Amygdala (tissue), 56 donors: ENCODE measurements around the gene PRKCE.

Source experiments
- DNase-seq, 56 donors: peaks; one replicate each; lab custom pipeline; 2025; lab: John Stamatoyannopoulos, UW

Gene PRKCE

DNA sequence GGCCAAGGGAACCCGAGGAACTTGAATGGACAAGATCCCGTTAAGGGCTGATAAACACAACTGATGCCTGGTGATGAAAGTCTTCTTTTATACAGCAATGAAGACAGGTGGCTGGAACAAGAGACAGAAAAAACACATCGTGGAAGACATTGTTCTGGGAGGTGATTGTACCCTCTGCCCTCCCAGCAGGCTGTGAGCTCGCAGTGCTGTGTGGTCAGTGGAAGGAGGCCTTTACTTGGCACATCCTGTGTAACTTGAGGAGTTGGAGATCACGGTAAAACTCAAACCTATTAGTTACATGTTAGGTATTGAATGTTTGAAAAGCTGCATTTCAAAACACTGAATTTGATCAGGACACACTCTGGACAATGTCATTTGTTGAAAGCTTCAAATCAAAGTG is 395.8 kb downstream of the PRKCE start:
- no peak for DNase-seq

DNA sequence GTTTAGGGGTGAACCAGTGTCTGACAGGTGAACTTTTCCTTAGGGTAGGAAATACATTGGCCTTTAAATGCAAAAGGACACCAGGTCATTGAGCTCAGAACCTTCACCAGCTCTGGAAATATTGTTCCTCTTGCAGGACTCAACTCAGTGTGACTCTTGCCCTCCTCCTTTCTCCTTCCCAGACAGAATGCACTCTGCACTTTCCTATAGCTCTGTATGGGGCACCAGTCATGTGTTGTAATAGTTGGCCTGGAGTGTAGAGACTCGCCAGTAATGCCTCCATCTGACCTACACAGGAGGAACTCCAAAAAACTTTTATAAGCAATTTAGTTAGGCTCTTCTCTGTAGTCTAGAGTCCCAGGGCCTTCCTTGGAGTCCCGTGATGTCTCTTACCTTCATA is 397.2 kb downstream of the PRKCE start:
- DNase-seq = no peak

DNA sequence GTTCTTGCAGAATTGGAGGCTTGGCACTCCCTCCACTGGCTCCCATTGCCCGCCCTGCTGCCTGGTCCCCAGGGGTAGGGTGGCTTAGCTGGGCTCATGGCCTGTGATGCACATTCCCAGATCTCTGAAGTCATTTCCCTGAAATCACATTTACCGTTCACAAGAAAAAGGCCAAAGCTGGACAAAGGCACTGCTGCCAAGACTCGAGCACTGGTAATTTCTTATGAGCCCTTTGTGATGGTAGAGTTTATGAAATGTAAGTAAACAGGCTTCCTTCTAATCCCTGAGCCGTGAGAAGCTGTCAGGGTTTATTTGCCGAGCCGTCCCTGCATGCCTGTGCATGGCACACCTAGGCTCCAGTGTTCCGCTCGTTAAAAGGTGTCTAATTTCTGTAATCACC is 398.6 kb downstream of the PRKCE start:
- DNase-seq = no peak

DNA sequence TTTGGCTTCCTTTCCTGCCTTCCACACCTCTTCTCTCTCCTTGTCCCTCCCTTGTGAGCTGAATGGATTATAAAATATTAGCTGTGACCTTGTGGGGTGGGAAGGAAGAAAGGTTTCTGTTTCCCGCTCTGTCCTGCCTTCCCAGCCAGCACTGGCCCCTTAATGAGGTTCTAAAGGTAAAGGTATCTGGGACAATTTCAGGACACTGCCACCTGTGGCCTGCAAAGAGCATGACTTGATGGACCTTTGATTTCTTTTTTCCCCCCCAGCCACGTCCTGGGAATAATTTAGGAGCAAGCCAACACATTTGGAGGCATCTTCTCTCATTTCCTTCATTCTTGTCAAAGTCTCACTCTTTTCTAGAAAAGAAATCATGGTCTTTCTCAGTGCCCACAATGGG is 399.0 kb downstream of the PRKCE start:
- DNase-seq = no peak

DNA sequence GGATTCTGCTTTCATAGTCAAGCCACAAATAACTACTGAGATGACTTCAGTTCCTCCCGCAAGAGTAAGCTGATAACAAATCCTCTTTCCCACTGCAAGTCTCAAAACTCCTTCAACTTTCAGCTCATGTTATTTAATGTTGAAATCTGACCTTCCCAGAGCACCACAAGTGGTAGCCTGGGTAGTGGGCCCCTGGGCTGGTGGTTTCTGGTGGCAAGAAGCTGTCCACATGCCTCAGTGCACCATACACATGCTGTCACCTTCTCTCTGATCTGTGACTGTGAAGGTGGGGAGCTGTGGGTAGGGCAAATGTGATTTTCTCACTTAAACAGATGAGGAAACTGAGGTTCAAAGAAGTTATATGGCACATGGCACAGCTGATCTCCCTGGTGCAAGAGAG is 399.6 kb downstream of the PRKCE start:
- no peak for DNase-seq

DNA sequence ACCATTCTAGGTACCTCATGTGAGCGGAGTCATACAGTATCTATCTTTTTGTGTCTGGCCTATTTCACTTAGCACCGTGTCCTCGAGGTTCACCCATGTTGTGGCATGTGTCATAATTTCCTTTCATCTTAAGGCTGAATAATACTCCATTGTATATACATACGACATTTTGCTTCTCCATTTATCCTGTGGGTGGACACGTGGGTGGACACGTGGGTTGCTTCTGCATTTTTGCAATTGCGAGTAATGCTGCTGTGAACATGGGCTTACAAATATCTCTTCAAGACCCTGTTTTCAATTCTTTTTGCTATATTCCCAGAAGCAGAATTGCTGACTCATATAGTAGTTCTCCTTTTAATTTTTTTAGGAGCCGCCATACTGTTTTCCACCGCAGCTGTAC is 402.1 kb downstream of the PRKCE start:
- no peak for DNase-seq

DNA sequence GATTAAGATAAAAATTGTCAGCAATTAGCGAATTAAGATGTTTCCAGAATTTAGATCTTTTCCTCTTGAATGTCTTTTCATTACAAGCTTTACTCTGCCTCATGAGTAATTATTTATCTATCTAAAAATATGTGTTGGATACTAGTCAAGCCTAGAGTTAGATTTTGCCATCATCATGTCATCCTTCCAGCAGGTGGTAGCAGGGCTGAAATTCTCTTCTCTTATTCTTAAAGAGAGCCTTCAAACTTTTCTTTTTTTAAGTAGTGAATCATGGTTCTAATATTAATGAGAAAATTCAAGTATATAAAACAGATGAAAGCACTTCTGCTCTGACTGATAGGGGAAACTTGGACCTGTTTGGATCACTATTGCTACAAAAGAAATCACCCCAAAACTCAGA is 405.1 kb downstream of the PRKCE start:
- no peak for DNase-seq

DNA sequence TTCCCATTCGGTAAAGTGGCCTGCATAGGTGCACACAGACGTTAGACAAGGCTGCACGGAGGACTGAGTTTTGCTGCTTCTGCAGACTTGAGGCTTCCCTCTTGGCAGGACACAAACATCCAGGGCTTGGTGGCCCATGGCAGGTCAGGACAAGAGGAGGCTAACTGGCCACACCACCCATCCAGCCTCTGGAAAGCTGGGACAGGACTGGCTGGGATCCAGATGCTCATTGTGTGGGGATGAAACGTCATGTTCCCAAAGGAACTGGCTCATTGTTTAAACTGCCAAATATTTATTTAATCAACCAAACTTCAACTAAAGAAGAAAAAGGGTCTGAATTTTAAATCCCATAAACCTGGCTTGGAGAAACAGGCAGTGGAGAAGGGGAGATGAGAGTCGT is 406.7 kb downstream of the PRKCE start:
- DNase-seq = peak in 13 of 56 donors; percentile 4 to 42 (median 10)

DNA sequence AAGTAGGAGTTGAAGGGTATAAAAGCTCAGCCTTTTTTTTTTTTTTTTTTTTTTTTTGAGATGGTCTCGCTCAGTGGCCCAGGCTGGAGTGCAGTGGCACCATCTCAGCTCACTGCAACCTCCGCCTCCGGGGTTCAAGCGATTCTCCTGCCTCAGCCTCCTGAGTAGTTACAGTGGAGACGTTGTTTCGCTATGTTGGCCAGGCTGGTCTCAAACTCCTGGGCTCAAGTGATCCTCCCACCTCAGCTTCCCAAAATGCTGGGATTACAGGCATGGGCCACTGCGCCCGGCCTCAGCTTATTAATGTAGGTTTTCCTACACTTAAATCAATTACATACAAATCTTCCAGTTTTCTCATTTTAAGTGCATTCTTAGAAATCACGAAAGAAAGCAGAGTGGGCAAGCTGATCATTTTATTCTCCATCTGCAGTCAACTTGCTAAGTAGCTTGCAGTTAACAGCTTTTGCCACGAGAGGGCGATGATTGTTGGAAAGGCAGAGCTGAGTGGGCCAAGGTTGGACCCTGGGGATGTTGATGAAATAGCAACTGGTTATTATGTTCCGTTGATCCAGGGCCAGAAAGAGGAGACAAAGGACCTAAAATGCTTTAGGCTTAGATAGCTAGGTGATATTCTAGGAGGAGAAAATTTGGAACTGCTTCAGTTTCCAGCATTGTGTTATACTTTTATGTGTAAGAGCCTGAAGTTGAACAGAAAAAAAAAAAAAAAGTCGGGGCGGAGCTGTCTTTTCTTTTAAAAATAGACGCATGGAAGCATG is 411.4 kb downstream of the PRKCE start:
- peak in 42 of 56 donors; percentile 2 to 85 (median 35) for DNase-seq

DNA sequence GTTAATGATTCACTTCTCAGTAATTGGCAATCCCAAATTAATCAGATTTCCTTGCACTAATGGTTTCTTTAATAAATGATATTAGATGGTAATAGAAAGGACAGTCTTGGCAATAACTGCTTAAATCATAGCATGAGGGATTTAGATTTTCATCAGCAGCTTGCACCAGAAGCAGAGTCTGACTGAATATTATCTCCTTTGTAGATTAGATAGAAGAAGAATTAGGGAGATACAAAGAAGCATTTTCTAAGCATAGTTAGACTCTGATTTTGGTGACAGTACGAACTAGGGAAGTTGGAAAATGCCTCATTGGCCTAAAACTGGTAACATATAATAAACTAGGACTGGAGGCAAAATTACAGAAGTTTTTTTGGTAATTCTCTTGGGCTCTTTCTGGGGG is 412.9 kb downstream of the PRKCE start:
- DNase-seq = no peak

DNA sequence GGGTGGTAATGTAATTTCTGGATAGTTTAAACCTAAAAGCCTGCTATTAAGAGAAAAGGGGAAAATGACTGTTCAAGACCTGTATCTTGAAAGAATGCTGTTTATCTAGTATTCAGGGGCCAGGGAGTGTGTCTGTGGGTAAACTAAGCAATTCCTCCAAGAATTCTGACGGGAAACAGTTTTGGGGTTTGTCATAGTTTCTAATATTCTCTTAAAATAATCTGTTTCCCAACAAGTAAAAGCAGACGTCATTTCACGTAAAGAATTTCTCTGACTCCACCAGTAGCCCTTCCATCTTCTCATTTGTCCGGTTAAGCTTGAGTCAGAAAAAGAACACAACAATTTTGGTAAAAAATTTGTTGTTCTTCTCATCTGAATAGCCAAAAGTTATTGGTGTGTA is 413.7 kb downstream of the PRKCE start:
- no peak for DNase-seq

DNA sequence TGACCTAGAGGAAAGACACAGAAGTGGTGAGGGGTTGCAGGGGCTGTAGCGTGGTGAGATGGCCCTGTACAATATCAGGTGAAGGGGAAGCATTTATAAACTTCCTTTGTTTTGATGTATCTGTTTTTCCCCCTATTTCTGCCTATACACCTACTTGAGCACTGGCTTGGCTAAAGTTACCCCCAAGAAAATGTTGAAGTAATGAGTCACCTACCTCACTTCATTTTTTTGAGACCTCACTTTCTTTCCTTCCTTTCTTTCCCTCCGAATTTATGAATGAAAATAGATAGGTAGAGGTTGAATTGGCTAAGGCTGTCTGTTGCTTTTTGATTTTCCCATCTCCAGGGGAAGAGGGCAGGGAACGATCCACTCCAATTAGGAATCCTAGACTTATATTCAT is 414.6 kb downstream of the PRKCE start:
- no peak for DNase-seq

DNA sequence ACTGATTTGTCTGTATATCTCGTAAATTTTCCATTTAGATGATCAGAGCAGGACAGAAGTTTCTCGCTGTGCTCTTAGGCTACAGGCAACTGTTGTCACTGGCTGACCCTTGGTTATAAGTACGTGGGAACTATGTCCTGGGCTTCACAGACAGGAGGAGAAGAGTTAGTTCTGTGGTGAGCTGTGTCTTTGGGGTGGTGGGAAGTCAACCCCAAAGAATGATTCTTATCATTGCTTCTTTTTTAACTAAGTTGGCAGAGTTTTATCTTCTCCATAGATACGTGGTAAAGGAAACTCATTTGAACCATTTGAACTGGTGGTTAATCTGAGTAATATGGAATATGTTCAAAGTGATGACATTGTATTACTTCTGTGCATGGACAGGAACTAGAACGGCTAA is 415.1 kb downstream of the PRKCE start:
- DNase-seq = no peak

DNA sequence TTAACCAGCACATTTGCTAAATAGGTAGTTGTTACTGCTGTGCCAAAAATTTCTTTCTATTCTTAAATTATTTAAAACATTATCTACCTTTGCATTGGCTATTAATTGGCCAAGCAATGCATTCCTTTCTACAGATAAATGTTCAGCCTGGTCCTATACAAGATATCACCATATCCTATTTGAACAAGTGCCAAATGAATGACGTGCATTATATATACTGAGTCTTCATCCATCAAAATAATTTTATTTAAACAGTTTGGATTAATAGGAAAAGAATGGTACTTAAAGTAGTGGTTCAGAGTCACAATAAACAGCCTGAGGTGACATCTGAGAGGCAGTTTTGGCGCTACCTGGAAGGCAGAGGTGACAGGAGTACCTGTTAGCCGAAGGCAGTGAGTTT is 415.6 kb downstream of the PRKCE start:
- DNase-seq = no peak

DNA sequence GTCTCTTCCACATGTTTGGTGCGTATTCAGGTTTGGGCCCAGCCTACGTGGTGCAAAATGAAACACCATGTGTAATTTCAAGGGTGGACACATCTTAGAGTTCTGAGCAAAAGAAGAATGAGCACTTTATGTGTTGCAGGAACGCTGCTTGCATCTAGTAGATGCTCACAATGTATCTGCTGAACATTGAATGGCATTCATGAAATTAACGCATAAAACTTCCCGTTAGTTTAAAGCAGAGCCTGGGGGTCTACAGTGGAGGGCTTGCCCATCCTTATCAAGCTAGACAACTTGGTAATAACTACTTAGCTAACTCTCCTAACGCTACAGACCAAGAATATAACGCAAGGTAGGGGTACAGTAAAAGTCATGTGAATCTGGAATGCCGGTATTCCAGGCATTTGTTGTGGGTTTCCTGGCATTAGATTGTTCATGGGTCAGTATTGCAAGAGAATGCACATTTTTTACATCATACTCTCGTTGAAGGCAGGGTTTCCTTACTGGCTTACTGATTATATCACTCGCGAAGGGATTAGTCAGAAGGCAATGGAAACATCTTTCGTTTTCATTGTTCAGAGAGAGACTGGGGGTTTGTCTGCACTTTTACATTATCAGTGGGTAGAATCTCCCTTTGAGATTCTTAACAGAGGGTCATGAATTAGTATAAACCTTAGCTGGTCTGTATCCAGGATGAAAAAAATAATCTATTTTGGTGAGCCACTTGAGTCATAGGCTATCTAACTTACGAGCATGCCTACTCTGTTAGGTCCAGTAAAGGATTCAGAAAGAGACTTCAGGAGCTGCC is 416.2 kb downstream of the PRKCE start:
- no peak for DNase-seq

DNA sequence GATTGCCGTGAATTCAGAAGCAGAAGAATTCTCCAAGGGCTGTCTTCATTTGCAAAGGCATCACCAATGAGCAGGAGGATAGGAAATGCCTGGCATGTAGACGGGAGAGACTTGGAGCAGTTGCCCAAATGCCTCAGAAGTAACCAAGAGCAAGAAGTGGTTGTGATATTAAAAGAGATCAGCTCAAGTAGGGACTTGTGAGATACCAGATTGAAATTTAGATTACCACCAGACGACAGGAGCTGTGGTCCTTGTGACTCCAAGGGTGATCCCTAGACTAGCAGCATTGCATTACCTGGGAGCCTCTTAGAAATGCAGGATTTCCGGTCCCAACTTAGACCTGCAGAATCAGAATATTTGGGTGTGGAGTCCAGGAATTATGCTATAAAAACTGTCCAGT is 417.2 kb downstream of the PRKCE start:
- DNase-seq = no peak

DNA sequence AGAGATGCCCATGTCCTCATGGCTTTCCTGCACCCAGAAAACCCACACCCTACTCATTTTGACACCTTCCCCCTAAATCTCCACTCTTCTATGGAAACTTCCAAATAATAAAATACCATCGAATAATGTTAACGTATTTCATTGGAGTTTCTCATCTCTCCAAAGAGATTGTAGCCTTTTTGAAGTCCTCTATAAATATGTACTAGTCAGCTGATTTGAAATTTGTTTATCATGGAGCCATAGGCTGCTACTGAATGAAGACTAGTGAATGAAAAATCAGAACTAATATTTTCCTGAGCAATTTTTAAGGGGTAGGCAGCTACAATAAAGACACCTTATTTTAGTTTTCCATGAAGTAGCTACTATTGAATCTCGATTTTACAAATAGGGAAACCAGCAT is 419.6 kb downstream of the PRKCE start:
- DNase-seq = no peak

DNA sequence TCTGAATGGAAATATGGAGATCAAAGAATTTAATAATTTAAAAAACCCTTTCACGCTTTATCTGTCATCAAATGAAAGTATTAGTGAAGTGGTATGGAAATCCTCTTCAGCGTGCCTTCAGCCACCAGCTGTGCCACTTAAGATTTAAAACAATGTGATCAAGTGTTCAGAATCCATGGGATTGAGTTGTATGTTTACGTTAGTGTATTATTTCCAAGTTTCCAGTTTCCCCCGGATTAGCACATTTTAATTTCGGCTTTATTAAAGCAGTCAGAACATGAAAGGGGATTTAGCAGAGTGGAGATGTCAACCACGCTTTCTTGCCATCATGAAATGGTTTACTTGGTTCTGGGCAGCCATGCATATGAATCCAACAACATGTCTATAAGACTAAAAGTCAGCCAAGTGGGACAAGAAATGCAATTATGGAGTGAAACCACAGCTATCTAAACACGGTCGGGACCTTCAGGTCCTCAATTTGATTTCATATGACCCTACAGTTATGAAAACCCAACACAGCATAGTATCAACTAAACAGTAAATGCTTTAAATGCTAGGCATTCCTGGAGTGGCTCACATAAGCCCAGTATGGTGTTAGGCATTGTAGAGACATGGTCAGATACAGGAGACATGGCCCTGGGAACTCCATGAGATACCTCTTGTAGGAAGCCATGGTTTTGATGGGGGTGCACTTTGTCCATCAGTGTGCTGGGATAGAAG is 420.8 kb downstream of the PRKCE start:
- no peak for DNase-seq

DNA sequence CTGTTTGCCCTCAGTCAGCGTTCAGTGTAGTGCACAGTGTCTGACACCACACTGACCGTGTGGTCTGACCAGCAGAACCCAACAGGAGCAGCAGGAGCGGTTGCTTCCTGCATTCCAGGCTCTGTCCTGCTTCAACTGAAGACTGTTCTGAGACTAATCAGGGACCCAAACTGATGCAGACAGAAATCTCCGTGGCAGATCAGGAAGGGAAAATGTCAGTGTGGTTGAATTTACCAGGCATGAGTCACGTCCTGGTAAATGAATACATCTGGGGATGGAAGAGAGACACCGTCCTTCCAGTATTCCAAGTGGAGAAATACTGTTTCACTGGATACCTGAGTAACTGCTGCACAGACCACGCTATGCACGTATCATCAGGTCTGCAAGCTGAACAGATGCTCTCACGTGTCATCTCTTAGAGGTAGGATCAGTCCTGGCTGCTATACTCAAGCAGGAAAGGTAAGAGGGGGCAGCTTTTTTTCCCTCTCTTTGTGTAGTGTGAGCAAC is 422.1 kb downstream of the PRKCE start:
- no peak for DNase-seq

DNA sequence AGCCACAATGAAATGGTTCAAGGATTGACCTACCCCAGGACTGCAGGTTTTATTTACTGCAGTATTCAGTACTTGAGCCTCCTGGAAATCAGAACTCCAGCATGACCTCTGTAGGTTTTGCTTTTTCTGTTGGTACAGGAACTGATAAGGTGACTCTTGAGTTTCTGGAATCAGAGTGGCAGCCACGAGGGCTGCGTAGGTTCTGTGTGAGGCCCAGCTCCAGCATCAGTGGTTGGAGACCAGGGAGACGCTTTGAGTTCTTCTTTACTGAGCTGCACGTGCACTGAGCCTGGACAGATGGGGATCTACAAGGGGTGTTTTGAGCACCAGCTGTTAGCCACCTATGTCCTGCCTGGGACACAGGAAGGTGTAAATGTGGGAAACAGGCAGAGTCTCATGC is 423.0 kb downstream of the PRKCE start:
- no peak for DNase-seq

DNA sequence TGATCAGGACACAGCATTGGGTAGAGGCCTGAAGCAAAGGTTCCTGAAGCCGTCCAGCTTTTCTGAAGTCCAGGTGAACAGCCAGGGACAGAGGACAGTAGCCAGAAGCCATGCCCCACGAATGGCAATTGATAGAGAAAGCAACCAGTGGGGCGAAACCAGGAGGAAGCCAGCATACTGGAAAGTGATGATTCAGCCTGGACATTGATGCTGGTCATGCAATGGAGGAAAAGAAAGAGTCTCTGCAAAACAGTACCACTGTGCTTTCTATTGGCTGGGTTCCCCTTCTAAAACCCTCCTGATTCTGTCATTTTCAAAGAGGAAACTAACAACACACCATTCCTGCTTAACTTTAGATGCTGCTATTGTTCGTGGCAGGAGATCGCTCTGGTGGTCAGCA is 424.4 kb downstream of the PRKCE start:
- DNase-seq = no peak
